Astrocyte of the cerebellum (primary cell): ENCODE measurements around the gene XRN1.
"Not testable (repeated sequence)": the region's sequence is repeated elsewhere in the genome, so short reads cannot be mapped to it uniquely, and the experiment has no call there.

Source experiments
- DNase-seq: peaks from one replicate; pipeline ENCODE4 v3.0.0-alpha.2; 2011; ENCODE audit warnings: low read depth
- H3K4me3 ChIP-seq: 2 replicates; pipeline ENCODE4 v1.5.1; 2011; ENCODE audit warnings: mild to moderate bottlenecking, low read depth, low read length, moderate library complexity
- in situ Hi-C: cut with HindIII; loops from 2 replicates; pipeline ENCODE4 v1.10.0; 2017; ENCODE audit warnings: low sequenced_read_pairs
- TF ChIP-seq, protein P1 (sequence below): IDR thresholded peaks from 2 replicates; pipeline ENCODE4 v1.5.1; 2012; ENCODE audit warnings: low read length, low read depth, moderate library complexity, mild to moderate bottlenecking; ENCODE audit errors: missing control alignments

The XRN1 gene

DNA sequence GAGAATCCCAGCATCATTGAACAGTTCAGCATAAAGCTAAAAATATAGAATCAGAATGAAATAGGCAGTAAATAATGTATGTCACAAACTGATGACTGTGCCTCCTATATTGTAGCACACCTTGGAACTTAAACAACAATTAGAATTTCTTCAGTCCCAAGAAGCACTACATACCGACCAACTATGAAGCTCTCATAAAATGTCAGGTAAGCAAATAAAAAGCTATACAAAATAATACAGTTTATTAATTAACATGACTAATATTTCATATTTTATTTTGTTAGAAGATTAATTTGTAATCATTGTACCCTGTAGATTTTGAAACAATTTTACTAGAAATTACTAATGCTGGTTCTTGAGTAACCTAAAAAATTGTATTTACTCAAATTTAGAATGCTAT, 137.4 kb downstream of the XRN1 start:
- no peak overlapping the region for H3K4me3 ChIP-seq
- TF ChIP-seq, protein P1, sequence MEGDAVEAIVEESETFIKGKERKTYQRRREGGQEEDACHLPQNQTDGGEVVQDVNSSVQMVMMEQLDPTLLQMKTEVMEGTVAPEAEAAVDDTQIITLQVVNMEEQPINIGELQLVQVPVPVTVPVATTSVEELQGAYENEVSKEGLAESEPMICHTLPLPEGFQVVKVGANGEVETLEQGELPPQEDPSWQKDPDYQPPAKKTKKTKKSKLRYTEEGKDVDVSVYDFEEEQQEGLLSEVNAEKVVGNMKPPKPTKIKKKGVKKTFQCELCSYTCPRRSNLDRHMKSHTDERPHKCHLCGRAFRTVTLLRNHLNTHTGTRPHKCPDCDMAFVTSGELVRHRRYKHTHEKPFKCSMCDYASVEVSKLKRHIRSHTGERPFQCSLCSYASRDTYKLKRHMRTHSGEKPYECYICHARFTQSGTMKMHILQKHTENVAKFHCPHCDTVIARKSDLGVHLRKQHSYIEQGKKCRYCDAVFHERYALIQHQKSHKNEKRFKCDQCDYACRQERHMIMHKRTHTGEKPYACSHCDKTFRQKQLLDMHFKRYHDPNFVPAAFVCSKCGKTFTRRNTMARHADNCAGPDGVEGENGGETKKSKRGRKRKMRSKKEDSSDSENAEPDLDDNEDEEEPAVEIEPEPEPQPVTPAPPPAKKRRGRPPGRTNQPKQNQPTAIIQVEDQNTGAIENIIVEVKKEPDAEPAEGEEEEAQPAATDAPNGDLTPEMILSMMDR: no peak
- in situ Hi-C loops: no loop called here
- no peak for DNase-seq

DNA sequence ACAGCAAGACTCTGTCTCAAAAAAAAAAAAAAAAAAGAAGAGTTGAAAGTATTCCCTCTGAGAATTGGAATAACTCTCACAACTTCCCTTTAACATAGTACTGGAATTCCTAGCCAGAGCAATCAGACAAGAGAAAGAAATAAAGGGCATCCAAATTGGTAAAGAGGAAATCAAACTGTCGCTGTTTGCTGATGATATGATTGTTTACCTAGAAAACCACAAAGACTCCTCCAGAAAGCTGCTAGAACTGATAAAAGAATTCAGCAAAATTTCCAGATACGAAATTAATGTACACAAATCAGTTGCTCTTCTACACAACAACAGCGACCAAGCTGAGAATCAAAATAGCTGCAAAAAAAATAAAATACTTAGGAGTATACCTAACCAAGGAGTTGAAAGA, 145.0 kb downstream of the XRN1 start:
- in situ Hi-C loops, DNase-seq, H3K4me3 ChIP-seq: not testable (repeated sequence)

DNA sequence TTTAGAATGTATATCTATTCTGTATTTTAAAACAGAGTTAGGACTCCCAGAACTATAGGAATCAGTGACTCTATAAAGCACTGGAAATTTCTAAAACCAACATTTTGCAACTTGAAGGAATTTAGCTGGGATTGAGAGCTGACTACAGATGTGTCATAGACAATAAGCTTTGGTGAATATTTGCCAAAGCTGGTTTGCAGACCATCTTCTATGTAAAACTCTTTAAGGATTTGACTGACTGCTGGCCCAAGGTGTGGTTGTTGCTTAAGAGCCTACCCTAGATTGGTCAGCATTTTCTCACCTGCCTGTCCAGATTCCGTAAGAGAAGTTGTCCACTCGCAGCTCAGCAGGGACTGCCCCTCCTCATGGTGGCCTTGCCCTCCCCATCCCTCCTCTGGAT, 149.2 kb downstream of the XRN1 start:
- no peak for DNase-seq
- H3K4me3 ChIP-seq: no peak overlapping the region
- in situ Hi-C loops: no loop called here
- TF ChIP-seq, protein P1: no peak

DNA sequence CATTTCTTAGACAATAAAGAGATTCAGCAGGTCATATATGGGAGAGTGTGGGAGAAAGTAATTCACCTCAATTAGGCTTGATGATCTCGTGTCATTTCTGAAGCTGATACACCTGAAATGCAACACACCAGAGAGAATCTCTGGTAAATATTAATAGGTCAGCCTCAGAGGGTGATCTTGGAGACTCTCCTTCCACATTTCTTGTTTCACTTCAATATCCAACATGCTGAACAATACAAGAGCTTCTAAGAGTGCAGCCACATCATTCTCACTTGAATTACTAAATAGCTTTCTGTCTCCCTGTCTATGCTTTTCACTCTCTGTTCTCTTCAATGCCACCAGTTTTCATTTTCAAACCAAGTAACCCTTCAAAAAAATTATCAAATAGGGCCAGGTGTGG, 151.3 kb downstream of the XRN1 start:
- no peak for DNase-seq
- no peak overlapping the region for H3K4me3 ChIP-seq
- in situ Hi-C loops: no loop called here
- TF ChIP-seq, protein P1: no peak

DNA sequence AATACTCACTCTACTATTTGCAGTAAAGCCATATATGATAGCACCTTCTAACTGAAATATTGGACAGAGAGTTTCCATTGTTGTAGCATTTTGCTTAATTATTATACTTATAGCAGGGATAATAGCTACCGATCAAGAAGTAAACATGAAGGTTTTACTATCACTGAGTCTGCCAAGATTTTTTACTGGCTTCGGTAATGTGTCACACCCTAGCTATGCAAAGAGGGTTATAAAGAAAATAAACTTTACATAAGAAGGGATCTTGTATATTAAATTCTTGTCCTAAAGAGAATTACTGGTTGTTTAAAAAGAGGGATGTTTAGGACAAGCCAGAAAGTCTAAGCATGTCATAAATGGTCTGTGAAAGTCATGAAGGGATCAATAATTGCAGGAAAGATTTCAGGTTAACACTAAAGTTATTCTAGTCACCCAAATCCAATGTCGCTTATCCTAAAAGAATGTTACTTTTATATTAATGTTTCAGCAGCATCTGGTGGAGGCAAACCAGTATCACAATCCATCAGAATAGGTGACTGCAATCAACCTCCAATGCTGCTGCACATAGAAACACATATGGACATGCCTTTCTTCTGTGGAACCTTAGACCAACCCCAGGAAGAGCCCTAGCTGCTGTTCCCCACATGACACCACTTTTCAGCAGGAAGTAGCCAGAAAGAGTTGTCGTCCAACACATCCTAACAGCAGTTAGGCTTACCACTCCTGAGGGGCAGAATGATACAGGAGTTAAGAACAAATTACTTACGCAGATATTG, 159.8 kb downstream of the XRN1 start:
- in situ Hi-C loops: no loop called here
- H3K4me3 ChIP-seq: no peak overlapping the region
- TF ChIP-seq, protein P1: no peak
- DNase-seq: no peak

DNA sequence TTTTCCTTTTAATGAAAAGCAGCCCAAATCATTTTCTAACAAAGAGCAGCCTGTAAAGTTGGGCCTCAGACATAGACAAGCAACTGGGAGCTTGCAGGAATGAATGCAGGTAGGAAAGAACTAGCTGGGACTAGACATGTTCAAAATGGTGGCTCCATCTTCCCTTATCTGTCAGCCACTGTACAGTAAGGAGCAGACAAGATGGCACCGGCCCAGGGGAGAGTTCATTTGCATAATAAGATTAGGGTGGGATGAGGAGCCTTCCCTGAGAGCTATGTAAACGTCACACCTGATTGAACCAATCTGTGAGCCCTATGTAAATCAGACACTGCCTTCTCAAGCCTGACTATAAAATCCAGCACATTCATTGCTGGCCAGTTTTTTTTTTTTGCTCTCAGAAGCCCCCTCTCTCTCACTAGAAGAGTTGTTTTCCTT, 162.7 kb downstream of the XRN1 start:
- TF ChIP-seq, protein P1: no peak
- in situ Hi-C loops: no loop called here
- DNase-seq: no peak
- no peak overlapping the region for H3K4me3 ChIP-seq

DNA sequence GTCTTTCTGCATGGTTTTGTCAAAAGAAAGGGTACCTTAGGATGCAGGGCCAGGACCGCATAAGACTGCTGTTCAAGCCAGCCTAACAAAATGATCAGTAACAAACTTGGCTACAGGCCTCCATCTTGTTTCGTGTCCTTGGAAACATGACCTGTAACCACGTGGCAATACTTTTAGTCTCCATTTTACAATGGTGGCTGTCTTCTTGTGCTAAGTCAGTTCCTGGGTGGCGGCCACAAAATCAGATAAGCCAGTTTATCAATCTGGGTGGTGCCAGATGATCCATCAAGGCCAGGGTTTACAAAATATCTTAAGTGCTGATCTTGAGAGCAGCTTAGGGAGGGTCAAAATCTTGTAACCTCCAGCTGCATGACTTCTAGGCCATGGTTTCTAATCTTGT, 165.3 kb downstream of the XRN1 start:
- no peak overlapping the region for H3K4me3 ChIP-seq
- TF ChIP-seq, protein P1: no peak
- in situ Hi-C loops: no loop called here
- DNase-seq: no peak
